DOHH2 (cell line): ENCODE measurements around the gene NUAK2.

Experiments
- H3F3A ChIP-seq: fragments of 200-600 bp; sonication (generic), shearing (Covaris generic); 2 replicates; pipeline ENCODE4 v1.6.0; 2016; ENCODE audit warnings: antibody characterized with exemption, mild to moderate bottlenecking; ENCODE audit not compliant: control insufficient read depth, insufficient read depth
- H3K27ac ChIP-seq: fragments of 200-600 bp; sonication (generic); 2 replicates; pipeline ENCODE4 v1.5.1; 2014; ENCODE audit warnings: low read depth, mild to moderate bottlenecking, low read length, moderate library complexity
- H3K27me3 ChIP-seq: fragments of 200-600 bp; sonication (generic); 2 replicates; pipeline ENCODE4 v1.6.1; 2014; ENCODE audit warnings: mild to moderate bottlenecking, low read length, mixed read lengths; ENCODE audit not compliant: control insufficient read depth
- H3K36me3 ChIP-seq: fragments of 200-600 bp; sonication (generic); 2 replicates; pipeline ENCODE4 v1.6.1; 2014; ENCODE audit warnings: mild to moderate bottlenecking, low read length, moderate library complexity, mixed read lengths; ENCODE audit not compliant: control insufficient read depth
- H3K4me1 ChIP-seq: fragments of 200-600 bp; sonication (generic); 2 replicates; pipeline ENCODE4 v1.6.1; 2014; ENCODE audit warnings: mild to moderate bottlenecking, low read length, mixed read lengths; ENCODE audit not compliant: control insufficient read depth
- H3K4me2 ChIP-seq: fragments of 200-600 bp; sonication (generic); 2 replicates; pipeline ENCODE4 v1.6.0; 2014; ENCODE audit warnings: mild to moderate bottlenecking, low read length, moderate library complexity
- H3K4me3 ChIP-seq: fragments of 200-600 bp; sonication (generic); 2 replicates; pipeline ENCODE4 v1.5.1; 2014; ENCODE audit warnings: mild to moderate bottlenecking, low read length, mixed read lengths
- H3K79me2 ChIP-seq: fragments of 200-600 bp; sonication (generic); 2 replicates; pipeline ENCODE4 v1.6.1; 2014; ENCODE audit warnings: mild to moderate bottlenecking, low read length, mixed read lengths; ENCODE audit not compliant: control insufficient read depth
- H3K9me2 ChIP-seq: fragments of 200-600 bp; sonication (generic); replicated peaks from 2 replicates; pipeline ENCODE4 v1.6.1; 2014; ENCODE audit warnings: mild to moderate bottlenecking, low read length, mixed read lengths; ENCODE audit not compliant: control insufficient read depth
- H3K9me3 ChIP-seq: fragments of 200-600 bp; sonication (generic); 2 replicates; pipeline ENCODE4 v1.6.1; 2014; ENCODE audit warnings: antibody characterized with exemption, low read length, mixed read lengths; ENCODE audit not compliant: control insufficient read depth, insufficient read depth
- H4K20me1 ChIP-seq: fragments of 200-600 bp; sonication (generic); 2 replicates; pipeline ENCODE4 v1.6.0; 2014; ENCODE audit warnings: low read depth, mild to moderate bottlenecking, antibody characterized with exemption, low read length, moderate library complexity; ENCODE audit not compliant: control insufficient read depth, insufficient read depth
- EZH2phosphoT487 ChIP-seq: fragments of 200-600 bp; sonication (generic); IDR thresholded peaks from 2 replicates; pipeline ENCODE4 v1.6.1; 2017; ENCODE audit warnings: borderline replicate concordance, mild to moderate bottlenecking, antibody characterized with exemption, low read length, moderate library complexity, mixed read lengths
- TF ChIP-seq, protein P1 (sequence below): fragments of 200-600 bp; sonication (generic); IDR thresholded peaks from one replicate; pipeline ENCODE4 v1.5.1; 2014; ENCODE audit warnings: antibody characterized with exemption, mild to moderate bottlenecking, low read depth, low read length; ENCODE audit not compliant: poor library complexity, severe bottlenecking

NUAK2 gene

DNA sequence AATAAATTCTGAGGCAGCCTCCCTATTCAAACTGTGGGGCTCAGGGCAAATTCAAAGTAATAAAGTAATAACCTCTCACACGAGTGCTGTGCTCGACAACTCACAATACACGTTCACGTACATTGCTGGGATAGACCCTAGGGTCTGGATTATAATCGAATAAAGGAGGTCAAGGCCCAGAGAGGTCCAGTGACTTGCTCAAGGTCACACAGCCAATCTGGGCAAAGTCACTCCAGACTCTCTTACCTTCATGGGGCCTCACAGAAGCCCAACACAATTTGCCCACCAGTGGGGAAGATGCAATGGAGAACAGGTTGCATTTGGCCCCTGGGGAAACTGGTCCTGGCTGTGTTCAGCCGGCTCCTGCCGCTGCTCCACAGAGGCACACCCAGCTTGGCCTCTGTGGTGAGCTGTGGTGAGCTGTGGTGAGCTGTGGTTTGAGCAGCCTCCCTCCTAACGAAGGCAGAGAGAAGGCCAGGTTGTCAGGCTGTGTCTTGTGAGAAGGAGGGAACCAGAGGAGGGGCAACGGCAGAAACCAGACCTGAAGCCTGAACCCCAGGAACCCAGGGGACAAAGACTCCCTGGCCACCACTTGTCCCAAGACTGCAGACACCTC is 35.1 kb downstream of the NUAK2 start:
- TF ChIP-seq, protein P1, sequence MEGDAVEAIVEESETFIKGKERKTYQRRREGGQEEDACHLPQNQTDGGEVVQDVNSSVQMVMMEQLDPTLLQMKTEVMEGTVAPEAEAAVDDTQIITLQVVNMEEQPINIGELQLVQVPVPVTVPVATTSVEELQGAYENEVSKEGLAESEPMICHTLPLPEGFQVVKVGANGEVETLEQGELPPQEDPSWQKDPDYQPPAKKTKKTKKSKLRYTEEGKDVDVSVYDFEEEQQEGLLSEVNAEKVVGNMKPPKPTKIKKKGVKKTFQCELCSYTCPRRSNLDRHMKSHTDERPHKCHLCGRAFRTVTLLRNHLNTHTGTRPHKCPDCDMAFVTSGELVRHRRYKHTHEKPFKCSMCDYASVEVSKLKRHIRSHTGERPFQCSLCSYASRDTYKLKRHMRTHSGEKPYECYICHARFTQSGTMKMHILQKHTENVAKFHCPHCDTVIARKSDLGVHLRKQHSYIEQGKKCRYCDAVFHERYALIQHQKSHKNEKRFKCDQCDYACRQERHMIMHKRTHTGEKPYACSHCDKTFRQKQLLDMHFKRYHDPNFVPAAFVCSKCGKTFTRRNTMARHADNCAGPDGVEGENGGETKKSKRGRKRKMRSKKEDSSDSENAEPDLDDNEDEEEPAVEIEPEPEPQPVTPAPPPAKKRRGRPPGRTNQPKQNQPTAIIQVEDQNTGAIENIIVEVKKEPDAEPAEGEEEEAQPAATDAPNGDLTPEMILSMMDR, result no peak
- TF ChIP-seq EZH2phosphoT487, result no peak
- no peaks in the 10 kb centered on the region for H3K9me2 ChIP-seq
- no peaks in the 10 kb centered on the region for H3K9me3 ChIP-seq
- peaks cover 30% of the 10 kb centered on the region for H3F3A ChIP-seq
- no peaks in the 10 kb centered on the region for H4K20me1 ChIP-seq
- H3K79me2 ChIP-seq, result no peaks in the 10 kb centered on the region; the same call in 1 of the 2 replicates
- H3K4me2 ChIP-seq, result peak overlapping the region; percentile 87
- H3K27me3 ChIP-seq, result no peaks in the 10 kb centered on the region
- H3K4me1 ChIP-seq, result peaks cover 84% of the 10 kb centered on the region
- H3K27ac ChIP-seq, result peak overlapping the region; percentile 99
- peaks cover 9% of the 10 kb centered on the region for H3K36me3 ChIP-seq
- H3K4me3 ChIP-seq, result peak overlapping the region; percentile 65

DNA sequence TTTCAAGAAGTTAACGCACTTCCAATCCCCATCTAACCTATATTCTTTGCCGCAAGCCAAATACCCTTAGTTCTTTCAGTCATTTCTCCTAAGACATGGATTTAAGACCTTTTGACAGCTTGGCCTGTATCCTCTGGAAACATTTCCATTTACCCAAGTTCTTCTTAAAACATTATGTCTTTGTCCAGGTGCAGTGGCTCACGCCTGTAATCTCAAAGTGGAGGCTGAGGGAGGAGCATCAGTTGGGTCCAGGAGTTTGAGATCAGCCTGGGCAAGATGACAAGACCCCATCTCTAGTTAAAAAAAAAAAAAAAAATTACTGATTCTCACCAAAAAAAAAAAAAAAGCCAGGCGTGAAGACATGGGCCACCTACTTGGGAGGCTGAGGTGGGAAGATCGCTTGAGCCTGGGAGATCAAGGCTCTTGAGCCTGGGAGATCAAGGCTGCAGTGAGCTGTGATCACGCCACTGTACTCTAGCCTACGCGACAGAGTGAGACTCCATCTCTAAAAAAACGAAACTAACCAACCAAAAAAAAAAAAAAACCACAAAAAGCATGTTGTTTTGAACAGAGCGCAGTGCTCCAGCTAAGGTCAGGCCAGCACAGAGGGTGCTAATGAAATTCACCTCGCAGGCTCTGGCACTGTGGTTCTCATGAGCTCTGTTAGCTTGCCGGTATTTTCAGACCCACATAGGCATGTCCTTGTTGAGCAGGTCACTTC is 36.0 kb downstream of the NUAK2 start:
- Histone ChIP-seq H3K9me2 (no peaks in the 10 kb centered on the region), H3K27ac (peak overlapping the region; percentile 99), H3K79me2 (no peaks in the 10 kb centered on the region; the same call in 1 of the 2 replicates), H3K4me1 (peaks cover 82% of the 10 kb centered on the region), H3F3A (peaks cover 30% of the 10 kb centered on the region), H4K20me1 (no peaks in the 10 kb centered on the region), H3K4me3 (peak overlapping the region; percentile 65), H3K4me2 (peak overlapping the region; percentile 87), H3K9me3 (no peaks in the 10 kb centered on the region), H3K36me3 (peaks cover 9% of the 10 kb centered on the region), H3K27me3 (no peaks in the 10 kb centered on the region)
- TF ChIP-seq, protein P1, result no peak
- TF ChIP-seq EZH2phosphoT487, result no peak

DNA sequence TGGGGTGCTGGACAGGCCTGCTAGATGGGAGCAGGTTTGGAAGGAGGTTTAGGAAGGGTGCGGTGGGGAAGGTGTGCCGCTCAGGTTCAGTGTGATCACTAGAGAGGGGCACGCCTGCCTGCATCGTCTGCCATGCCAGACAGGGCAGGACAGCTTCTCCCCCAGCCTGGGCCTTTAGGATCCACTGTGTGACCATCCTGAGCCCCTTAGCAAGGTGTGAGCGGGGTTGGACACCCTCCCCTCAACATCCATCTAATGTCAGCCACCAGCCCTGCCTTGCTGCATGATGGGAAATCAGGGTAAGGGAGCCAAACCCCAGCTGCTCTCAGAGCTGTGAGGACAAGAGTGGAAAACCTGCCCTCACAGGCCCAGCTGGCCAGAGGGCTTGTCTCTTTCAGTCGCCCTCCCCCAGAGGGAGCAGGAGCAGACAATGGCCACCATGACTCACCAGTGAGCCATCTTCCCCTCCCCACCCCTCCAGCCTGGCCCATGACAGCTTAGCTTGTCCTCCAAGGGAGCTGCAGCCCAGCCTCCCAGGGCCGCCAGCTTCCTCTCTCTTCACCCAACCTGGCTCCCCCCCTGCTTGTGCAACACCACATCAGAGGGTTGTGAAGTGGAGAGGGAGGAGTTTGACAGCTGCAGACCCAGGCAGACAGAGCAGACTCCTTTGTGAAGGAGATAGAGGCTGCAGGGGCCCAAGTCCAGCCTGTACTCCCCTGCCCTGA is 37.0 kb downstream of the NUAK2 start:
- Histone ChIP-seq H3K79me2 (no peaks in the 10 kb centered on the region; the same call in 1 of the 2 replicates), H3K4me1 (peaks cover 84% of the 10 kb centered on the region), H3K36me3 (peaks cover 9% of the 10 kb centered on the region), H3F3A (peaks cover 30% of the 10 kb centered on the region), H4K20me1 (no peaks in the 10 kb centered on the region), H3K4me3 (peak overlapping the region; percentile 65), H3K27ac (peak overlapping the region; percentile 99), H3K27me3 (no peaks in the 10 kb centered on the region), H3K9me2 (no peaks in the 10 kb centered on the region), H3K4me2 (peak overlapping the region; percentile 87), H3K9me3 (no peaks in the 10 kb centered on the region)
- TF ChIP-seq, protein P1, result no peak
- TF ChIP-seq EZH2phosphoT487, result no peak
